ENCODE results near the gene XRCC4. TPM values are rescaled to one million over a fixed set of nuclear protein-coding genes. Genes with fewer than 3 reads are reported as not detected.

XRCC4 gene
- total RNA-seq, 2 donors from 2014 or later, result 10.6 to 17.3 TPM

- H3K4me3 ChIP-seq (ENCODE audit: low read length), result no peak overlapping the region
- Mint-ChIP-seq H3K4me1 (no peaks in the 10 kb centered on the region), H3K4me3 (no peak overlapping the region), H3K9me3 (peaks cover 3% of the 10 kb centered on the region), H3K36me3 (ENCODE audit: low read depth) (no peaks in the 10 kb centered on the region), H3K27ac (no peak overlapping the region), H3K27me3 (ENCODE audit: insufficient read depth) (no peaks in the 10 kb centered on the region)
- H3K27ac ChIP-seq (ENCODE audit: low read depth, low read length), result no peak overlapping the region
- H3K9me3 ChIP-seq (ENCODE audit: control insufficient read depth, low read length), result peaks cover 3% of the 10 kb centered on the region
- no peak for TF ChIP-seq CTCF (conservative IDR thresholded peaks at IDR 0.05)
- no peaks in the 10 kb centered on the region for H3K4me1 ChIP-seq (ENCODE audit: control insufficient read depth, insufficient read depth, low read length)
- H3K27me3 ChIP-seq (ENCODE audit: control insufficient read depth, insufficient read depth, low read length, poor library complexity, severe bottlenecking), result no peaks in the 10 kb centered on the region
- H3K9ac ChIP-seq (ENCODE audit: extremely low read depth, low read length, poor library complexity, severe bottlenecking), result no peak overlapping the region
- H3K36me3 ChIP-seq (ENCODE audit: control insufficient read depth, insufficient read depth, low read length), result no peaks in the 10 kb centered on the region
- no peak for DNase-seq
Measured at GRCh38 chr5:83145882-83146331, 68.6 kb downstream of the XRCC4 start.

- H3K9me3 Mint-ChIP-seq, result peaks cover 3% of the 10 kb centered on the region
- no peak overlapping the region for H3K27ac ChIP-seq (ENCODE audit: low read depth, low read length)
- H3K4me3 Mint-ChIP-seq, result no peak overlapping the region
- H3K27me3 ChIP-seq (ENCODE audit: control insufficient read depth, insufficient read depth, low read length, poor library complexity, severe bottlenecking), result no peaks in the 10 kb centered on the region
- TF ChIP-seq CTCF (conservative IDR thresholded peaks at IDR 0.05), result no peak
- DNase-seq, result no peak
- H3K27me3 Mint-ChIP-seq (ENCODE audit: insufficient read depth), result no peaks in the 10 kb centered on the region
- peaks cover 3% of the 10 kb centered on the region for H3K9me3 ChIP-seq (ENCODE audit: control insufficient read depth, low read length)
- no peaks in the 10 kb centered on the region for H3K36me3 ChIP-seq (ENCODE audit: control insufficient read depth, insufficient read depth, low read length)
- WGBS, 2 experiments (ENCODE audit: insufficient coverage in 1 of 2, insufficient read length in 1 of 2), result 92% methylated on average over 4 of the region's 4 CpGs; no CpG with 5 or more reads in 1 of the 2 experiments
- no peak overlapping the region for H3K27ac Mint-ChIP-seq
- H3K9ac ChIP-seq (ENCODE audit: extremely low read depth, low read length, poor library complexity, severe bottlenecking), result no peak overlapping the region
- no peaks in the 10 kb centered on the region for H3K36me3 Mint-ChIP-seq (ENCODE audit: low read depth)
- no peaks in the 10 kb centered on the region for H3K4me1 Mint-ChIP-seq
- no peak overlapping the region for H3K4me3 ChIP-seq (ENCODE audit: low read length)
- no peaks in the 10 kb centered on the region for H3K4me1 ChIP-seq (ENCODE audit: control insufficient read depth, insufficient read depth, low read length)
Measured at GRCh38 chr5:83146441-83146840, 69.1 kb downstream of the XRCC4 start.

- no peak for TF ChIP-seq CTCF (conservative IDR thresholded peaks at IDR 0.05)
- no peak overlapping the region for H3K9ac ChIP-seq (ENCODE audit: extremely low read depth, low read length, poor library complexity, severe bottlenecking)
- Mint-ChIP-seq H3K27ac (no peak overlapping the region), H3K4me1 (no peaks in the 10 kb centered on the region), H3K4me3 (no peak overlapping the region), H3K27me3 (ENCODE audit: insufficient read depth) (no peaks in the 10 kb centered on the region), H3K36me3 (ENCODE audit: low read depth) (no peaks in the 10 kb centered on the region), H3K9me3 (peaks cover 3% of the 10 kb centered on the region)
- no peak overlapping the region for H3K27ac ChIP-seq (ENCODE audit: low read depth, low read length)
- H3K27me3 ChIP-seq (ENCODE audit: control insufficient read depth, insufficient read depth, low read length, poor library complexity, severe bottlenecking), result no peaks in the 10 kb centered on the region
- no peaks in the 10 kb centered on the region for H3K36me3 ChIP-seq (ENCODE audit: control insufficient read depth, insufficient read depth, low read length)
- H3K4me3 ChIP-seq (ENCODE audit: low read length), result no peak overlapping the region
- H3K4me1 ChIP-seq (ENCODE audit: control insufficient read depth, insufficient read depth, low read length), result no peaks in the 10 kb centered on the region
- WGBS, 2 experiments (ENCODE audit: insufficient coverage in 1 of 2, insufficient read length in 1 of 2), result 96 to 100% methylated on average over 3 to 4 of the region's 4 CpGs
- H3K9me3 ChIP-seq (ENCODE audit: control insufficient read depth, low read length), result peaks cover 3% of the 10 kb centered on the region
- no peak for DNase-seq
Measured at GRCh38 chr5:83147593-83147992, 70.2 kb downstream of the XRCC4 start.

All from endodermal cell (in vitro differentiated cells).